Gastroesophageal sphincter (tissue), 4 donors: ENCODE results near the gene ALG5. TPM values are rescaled to one million over a fixed set of nuclear protein-coding genes. Genes with fewer than 3 reads are reported as not detected.

Source experiments
- ATAC-seq: fragments of 150-250 bp; one replicate; pipeline ENCODE4 v1.9.1; 2016; ENCODE audit warnings: mild to moderate bottlenecking, moderate library complexity
- H3K27ac ChIP-seq, 4 donors: fragments of 200-600 bp; sonication (generic) in 3 of 4; 1 replicate in 3 of 4; 2 replicates in 1 of 4; pipeline ENCODE4 v1.5.1; 2016 to 2019
- H3K27me3 ChIP-seq: fragments of 200-600 bp; sonication (generic); one replicate; pipeline ENCODE4 v1.5.1; 2019
- H3K36me3 ChIP-seq, 2 donors: fragments of 200-600 bp; sonication (generic); one replicate each; pipeline ENCODE4 v1.5.1; 2019; ENCODE audit warnings: control low read depth in 1 of 2
- H3K4me1 ChIP-seq, 3 donors: fragments of 200-600 bp; sonication (generic); 1 replicate in 2 of 3; 2 replicates in 1 of 3; pipeline ENCODE4 v1.5.1; 2016 to 2019; ENCODE audit warnings: control low read depth in 2 of 3
- H3K4me3 ChIP-seq, 2 donors: fragments of 200-600 bp; sonication (generic); one replicate each; pipeline ENCODE4 v1.5.1; 2019; ENCODE audit warnings: mild to moderate bottlenecking in 1 of 2, moderate library complexity in 1 of 2
- H3K9me3 ChIP-seq, 3 donors: fragments of 200-600 bp; sonication (generic); one replicate each; pipeline ENCODE4 v1.5.1; 2017 to 2019; ENCODE audit warnings: control low read depth in 2 of 3
- EP300 ChIP-seq: sonication (generic); formaldehyde crosslinking; IDR thresholded peaks from one replicate; pipeline ENCODE4 v1.6.1; 2017; ENCODE audit warnings: antibody characterized with exemption, mild to moderate bottlenecking
- POLR2A ChIP-seq, 2 donors: fragments of 450-650 bp; IDR thresholded peaks; one replicate each; pipeline ENCODE4 v1.6.1; 2017; ENCODE audit warnings: antibody characterized with exemption in 2 of 2, mild to moderate bottlenecking in 2 of 2, moderate library complexity in 1 of 2
- POLR2AphosphoS5 ChIP-seq: sonication (generic); formaldehyde crosslinking; IDR thresholded peaks from one replicate; pipeline ENCODE4 v1.6.1; 2017; ENCODE audit warnings: antibody characterized with exemption
- WGBS, 2 donors: methylation state at CpG; one replicate each; pipeline ENCODE4 v1.1.5; 2018; ENCODE audit warnings: low coverage in 1 of 2; 5-methylcytosine and 5-hydroxymethylcytosine counted together
- total RNA-seq, 4 donors: library from RNA; depleted of rRNA; stranded (reverse); fragments of >200 nt; gene quantifications; one replicate each; pipeline ENCODE4 v1.1.0, GENCODE V29; 2016
- TF ChIP-seq, protein P1 (sequence below), 4 experiments: fragments of 200-600 bp in 2 of 4; fragments of 450-650 bp in 2 of 4; sonication (generic) in 1 of 4; IDR thresholded peaks; one replicate each; pipeline ENCODE4 v1.5.1; 2017 to 2019; ENCODE audit warnings: antibody characterized with exemption in 4 of 4, mild to moderate bottlenecking in 2 of 4, moderate library complexity in 2 of 4

Gene ALG5
- total RNA-seq, 4 donors from 2014 or later: 16.5 to 24.0 (median 22.4) TPM

GRCh38 chr13:37039896-37040295, 40.8 kb upstream of the ALG5 start:
- H3K36me3 ChIP-seq: peaks cover 8 to 97% of the 10 kb centered on the region in 2 donors
- ATAC-seq: no peak

GRCh38 chr13:37037241-37037640, 38.1 kb upstream of the ALG5 start:
- Histone ChIP-seq H3K36me3 (peaks cover 9 to 98% of the 10 kb centered on the region in 2 donors), H3K27ac (no peak overlapping the region), H3K4me1 (no peaks in the 10 kb centered on the region), H3K4me3 (no peak overlapping the region), H3K27me3 (no peaks in the 10 kb centered on the region), H3K9me3 (no peaks in the 10 kb centered on the region)
- 80% methylated on average over 2 of the region's 3 CpGs; no CpG with 5 or more reads in 1 of the 2 donors for WGBS, 2 donors
- TF ChIP-seq POLR2A (IDR thresholded peaks at IDR 0.05) (no peak), EP300 (no peak), POLR2AphosphoS5 (no peak)
- TF ChIP-seq, protein P1, sequence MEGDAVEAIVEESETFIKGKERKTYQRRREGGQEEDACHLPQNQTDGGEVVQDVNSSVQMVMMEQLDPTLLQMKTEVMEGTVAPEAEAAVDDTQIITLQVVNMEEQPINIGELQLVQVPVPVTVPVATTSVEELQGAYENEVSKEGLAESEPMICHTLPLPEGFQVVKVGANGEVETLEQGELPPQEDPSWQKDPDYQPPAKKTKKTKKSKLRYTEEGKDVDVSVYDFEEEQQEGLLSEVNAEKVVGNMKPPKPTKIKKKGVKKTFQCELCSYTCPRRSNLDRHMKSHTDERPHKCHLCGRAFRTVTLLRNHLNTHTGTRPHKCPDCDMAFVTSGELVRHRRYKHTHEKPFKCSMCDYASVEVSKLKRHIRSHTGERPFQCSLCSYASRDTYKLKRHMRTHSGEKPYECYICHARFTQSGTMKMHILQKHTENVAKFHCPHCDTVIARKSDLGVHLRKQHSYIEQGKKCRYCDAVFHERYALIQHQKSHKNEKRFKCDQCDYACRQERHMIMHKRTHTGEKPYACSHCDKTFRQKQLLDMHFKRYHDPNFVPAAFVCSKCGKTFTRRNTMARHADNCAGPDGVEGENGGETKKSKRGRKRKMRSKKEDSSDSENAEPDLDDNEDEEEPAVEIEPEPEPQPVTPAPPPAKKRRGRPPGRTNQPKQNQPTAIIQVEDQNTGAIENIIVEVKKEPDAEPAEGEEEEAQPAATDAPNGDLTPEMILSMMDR (IDR thresholded peaks at IDR 0.05): no peak
- ATAC-seq: no peak

More at GRCh38 chr13:37039896-37040295, 40.8 kb upstream of the ALG5 start:
- Histone ChIP-seq H3K4me1 (no peaks in the 10 kb centered on the region), H3K9me3 (no peaks in the 10 kb centered on the region), H3K4me3 (no peak overlapping the region), H3K27ac (no peak overlapping the region), H3K27me3 (no peaks in the 10 kb centered on the region)
- TF ChIP-seq POLR2AphosphoS5: no peak
- TF ChIP-seq, protein P1 (IDR thresholded peaks at IDR 0.05): no peak
- no peak for TF ChIP-seq EP300
- TF ChIP-seq POLR2A (IDR thresholded peaks at IDR 0.05): no peak

DNA sequence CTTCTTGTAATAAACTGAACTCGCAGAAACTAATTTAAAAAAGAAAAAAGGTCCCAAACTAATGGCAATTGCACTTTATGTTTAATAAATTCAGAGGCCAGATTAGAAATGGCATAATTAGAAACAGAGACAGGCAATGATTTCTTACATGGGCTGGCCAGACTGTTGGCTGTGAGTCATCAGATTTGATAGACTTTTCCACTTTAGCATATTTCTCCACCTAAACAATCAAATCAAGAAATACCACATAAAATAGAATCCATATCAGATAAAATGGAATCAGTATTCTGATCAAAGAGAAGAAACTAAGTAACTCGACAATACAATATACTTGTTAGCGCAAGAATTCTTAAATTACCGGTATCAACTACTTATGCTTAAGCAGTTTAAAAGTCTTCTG, 30.5 kb upstream of the ALG5 start:
- H3K4me1 ChIP-seq: no peaks in the 10 kb centered on the region
- no peaks in the 10 kb centered on the region for H3K27me3 ChIP-seq
- no peak overlapping the region for H3K27ac ChIP-seq
- TF ChIP-seq, protein P1 (IDR thresholded peaks at IDR 0.05): no peak
- TF ChIP-seq POLR2A (IDR thresholded peaks at IDR 0.05): no peak
- TF ChIP-seq POLR2AphosphoS5: no peak
- TF ChIP-seq EP300: no peak
- H3K36me3 ChIP-seq: peaks cover 19 to 99% of the 10 kb centered on the region in 2 donors
- H3K9me3 ChIP-seq: no peaks in the 10 kb centered on the region
- WGBS, 2 donors: 94 to 97% methylated on average over 4 of the region's 4 CpGs
- no peak for ATAC-seq
- no peak overlapping the region for H3K4me3 ChIP-seq

DNA sequence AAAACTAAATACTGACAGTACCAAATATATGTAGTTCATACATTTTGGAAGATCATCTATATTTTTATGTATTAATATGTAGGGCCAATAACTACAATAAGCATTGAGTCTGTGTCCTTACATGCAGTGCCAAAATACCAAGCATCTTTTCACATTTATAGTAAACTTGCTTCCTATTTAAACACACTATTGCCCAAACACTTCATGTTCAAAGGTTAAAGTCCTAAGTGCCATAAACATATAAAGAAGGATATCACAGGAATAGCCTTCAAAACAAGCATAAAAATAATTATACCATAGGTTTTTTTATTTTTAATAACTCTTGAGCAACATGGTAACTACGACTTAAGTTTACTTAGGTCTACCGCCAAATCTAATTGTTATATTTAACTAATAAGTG, 28.5 kb upstream of the ALG5 start:
- Histone ChIP-seq H3K4me3 (no peak overlapping the region), H3K36me3 (peaks cover 13 to 99% of the 10 kb centered on the region in 2 donors), H3K4me1 (no peaks in the 10 kb centered on the region), H3K9me3 (no peaks in the 10 kb centered on the region), H3K27ac (no peak overlapping the region), H3K27me3 (no peaks in the 10 kb centered on the region)
- TF ChIP-seq, protein P1 (IDR thresholded peaks at IDR 0.05): no peak
- TF ChIP-seq POLR2A (IDR thresholded peaks at IDR 0.05) (no peak), EP300 (no peak), POLR2AphosphoS5 (no peak)
- no peak for ATAC-seq
- 82 to 86% methylated on average over 2 of the region's 2 CpGs for WGBS, 2 donors

- Histone ChIP-seq H3K36me3 (peaks cover 12 to 99% of the 10 kb centered on the region in 2 donors), H3K27me3 (no peaks in the 10 kb centered on the region), H3K9me3 (no peaks in the 10 kb centered on the region), H3K4me1 (no peaks in the 10 kb centered on the region), H3K27ac (no peak overlapping the region), H3K4me3 (no peak overlapping the region)
- ATAC-seq: no peak
- no peak for TF ChIP-seq EP300
- no peak for TF ChIP-seq POLR2AphosphoS5
- 67 to 92% methylated on average over 1 of the region's 1 CpG for WGBS, 2 donors
Measured at GRCh38 chr13:37026771-37027170, 27.6 kb upstream of the ALG5 start.
